GM12892 (cell line): ENCODE data around the gene CHMP1A.

Experiments
- POLR2A ChIP-seq: IDR thresholded peaks from 2 replicates; pipeline ENCODE4 v1.6.1; 2011; ENCODE audit warnings: low read depth, low read length, control low read depth
- TAF1 ChIP-seq: IDR thresholded peaks from 2 replicates; pipeline ENCODE4 v1.6.1; 2011; ENCODE audit warnings: low read depth, mild to moderate bottlenecking, control low read depth, low read length, borderline replicate concordance

GRCh38 chr16:89643769-89644300, 13.7 kb downstream of the CHMP1A start:
- TF ChIP-seq POLR2A = no peak
- no peak for TF ChIP-seq TAF1
